Stimulated activated CD8-positive, alpha-beta memory T cell treated with anti-CD3 and anti-CD28 coated beads, Interleukin-7, amount 100 ng/mL, for 4 hours (primary cell): ENCODE results near the gene SH3BP4.
"Not testable (repeated sequence)": the region's sequence is repeated elsewhere in the genome, so short reads cannot be mapped to it uniquely, and the experiment has no call there.

Experiments
- DNase-seq, 2 donors: peaks; one replicate each; pipeline ENCODE4 v3.0.0-alpha.2; 2020; ENCODE audit warnings: low read depth in 2 of 2

SH3BP4 gene

GRCh38 chr2:235010117-235010714 lies 58.4 kb downstream of the SH3BP4 start:
- DNase-seq = no peak

DNA sequence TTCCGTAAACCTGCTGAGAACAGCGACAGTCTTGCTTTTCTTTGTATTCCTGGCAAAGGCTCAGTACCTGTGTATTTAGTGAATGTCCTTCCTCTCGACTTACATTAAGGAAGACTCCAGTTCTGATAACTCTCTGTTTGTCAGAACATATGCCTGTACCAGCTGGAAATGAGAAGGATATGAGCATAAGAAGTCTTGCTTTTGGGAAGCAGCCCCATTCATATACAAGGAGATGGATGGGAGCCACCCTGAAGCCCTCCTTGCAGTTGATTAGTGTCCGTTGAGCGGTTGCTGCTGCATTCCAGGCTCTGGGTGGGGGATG lies 59.8 kb downstream of the SH3BP4 start:
- no peak for DNase-seq

- DNase-seq = no peak
Observed at GRCh38 chr2:235011929-235012631, 60.3 kb downstream of the SH3BP4 start.

- DNase-seq = no peak
Observed at GRCh38 chr2:235017441-235017840, 65.6 kb downstream of the SH3BP4 start.

DNA sequence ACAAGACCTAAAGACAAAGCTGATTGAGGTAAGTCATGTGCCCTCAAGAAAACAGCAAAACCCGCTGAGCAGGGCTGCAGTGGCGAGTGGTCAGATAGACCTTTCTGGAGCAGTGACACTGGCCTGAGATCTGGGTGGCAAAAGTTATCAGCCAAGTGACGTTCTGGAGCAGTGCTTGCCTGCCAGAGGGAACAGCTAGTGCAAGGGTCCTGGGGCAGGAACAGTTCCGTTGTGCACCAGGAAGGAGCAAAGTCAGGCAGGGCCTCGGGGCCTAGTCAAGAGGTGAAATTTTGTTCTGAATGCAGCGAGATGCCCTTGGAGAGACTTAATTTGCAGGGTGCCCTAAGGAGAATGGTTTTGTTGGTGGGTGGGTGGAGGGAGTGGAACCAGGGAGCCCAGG lies 67.0 kb downstream of the SH3BP4 start:
- no peak for DNase-seq

- DNase-seq = not testable (repeated sequence)
Observed at GRCh38 chr2:235020141-235020540, 68.3 kb downstream of the SH3BP4 start.

DNA sequence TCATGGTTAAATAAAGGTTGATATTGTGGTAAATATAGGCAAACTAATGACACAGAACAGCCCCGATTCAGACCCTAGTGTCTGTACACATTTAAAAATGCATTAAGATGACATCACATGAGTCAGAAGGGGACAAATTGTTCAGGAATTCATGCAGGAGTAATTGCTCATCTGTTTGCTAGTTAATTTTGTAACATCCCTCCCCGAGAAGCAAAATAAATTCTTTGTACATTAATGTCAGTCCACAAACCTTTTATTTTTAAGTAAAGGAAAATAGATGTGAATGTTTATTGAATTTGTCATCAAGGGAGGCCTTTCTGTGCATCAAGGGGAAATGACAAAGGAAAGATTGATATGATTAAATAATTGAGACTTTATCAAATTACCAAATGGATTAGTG lies 69.9 kb downstream of the SH3BP4 start:
- no peak for DNase-seq

DNA sequence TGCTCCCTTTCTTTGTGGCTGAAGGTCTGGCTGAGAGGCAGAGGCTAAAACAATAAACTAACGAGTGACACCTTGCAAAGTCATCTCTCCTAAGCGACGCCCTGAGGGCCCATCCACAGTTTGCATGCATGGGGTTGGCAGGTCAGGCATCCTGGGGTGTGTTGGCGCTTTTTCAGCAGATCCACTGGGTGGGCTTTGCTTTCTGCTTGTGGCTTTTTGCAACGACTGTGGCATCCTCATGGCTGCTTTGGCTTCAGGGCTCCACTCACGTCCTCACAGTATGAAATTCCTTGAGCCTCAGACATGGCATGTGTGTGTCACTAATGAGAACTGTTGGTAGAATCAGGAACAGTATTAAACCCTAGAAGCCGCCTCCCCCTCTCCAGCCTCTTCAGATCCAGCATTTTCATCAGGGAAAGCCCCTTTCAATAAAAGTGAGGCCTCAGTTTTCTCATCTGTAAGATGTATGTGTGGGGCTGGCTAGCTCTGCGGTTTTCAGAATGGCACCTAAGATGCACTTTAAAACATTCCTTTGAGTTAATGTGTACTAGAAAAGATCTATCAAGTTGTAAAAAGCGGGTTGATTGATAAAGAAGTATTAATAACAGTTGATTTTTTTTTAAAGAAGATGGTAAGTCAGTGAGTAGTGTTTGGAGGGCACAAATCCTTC lies 72.5 kb downstream of the SH3BP4 start:
- DNase-seq = no peak

DNA sequence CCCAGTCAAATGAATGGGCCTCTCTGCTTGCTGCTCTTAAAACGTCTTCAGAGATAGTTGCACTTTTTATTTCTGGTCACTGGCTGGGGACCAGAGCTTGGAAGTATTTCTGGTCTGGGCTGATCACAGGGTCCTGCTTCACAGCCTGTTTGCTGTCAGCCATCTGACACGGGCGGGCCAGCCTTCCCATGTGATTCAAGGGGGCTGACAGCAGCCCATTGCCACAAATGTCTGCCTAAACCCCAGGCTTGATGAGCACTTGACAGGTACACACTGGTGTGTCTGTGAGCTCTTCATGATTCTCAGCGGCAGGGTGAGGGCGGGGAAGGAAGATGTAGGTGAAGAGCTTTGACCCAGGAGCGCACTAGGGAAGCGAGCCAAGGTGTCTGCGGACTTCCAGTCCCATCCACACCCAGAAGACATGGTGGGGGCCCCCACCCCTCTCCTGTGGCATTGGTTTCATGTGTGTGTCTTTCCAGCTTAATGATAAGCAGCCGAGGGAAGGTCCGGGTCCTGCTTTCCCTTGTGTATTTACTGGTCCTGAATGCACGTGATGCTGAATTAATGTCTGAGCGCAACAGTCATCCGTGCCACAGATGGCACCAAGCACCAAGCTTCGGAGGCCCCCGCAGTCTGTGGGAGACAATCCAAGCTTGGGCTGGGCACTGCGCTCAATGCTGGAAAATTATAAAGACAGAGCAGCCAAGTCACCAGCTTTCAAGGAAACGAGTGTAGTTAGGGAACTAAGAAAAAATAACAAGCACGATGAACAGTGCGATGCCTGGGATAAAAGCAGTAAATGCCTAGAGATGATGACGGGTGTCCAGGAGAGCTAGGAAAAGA lies 73.3 kb downstream of the SH3BP4 start:
- no peak for DNase-seq

- DNase-seq = no peak
Observed at GRCh38 chr2:235025800-235026536, 74.2 kb downstream of the SH3BP4 start.

DNA sequence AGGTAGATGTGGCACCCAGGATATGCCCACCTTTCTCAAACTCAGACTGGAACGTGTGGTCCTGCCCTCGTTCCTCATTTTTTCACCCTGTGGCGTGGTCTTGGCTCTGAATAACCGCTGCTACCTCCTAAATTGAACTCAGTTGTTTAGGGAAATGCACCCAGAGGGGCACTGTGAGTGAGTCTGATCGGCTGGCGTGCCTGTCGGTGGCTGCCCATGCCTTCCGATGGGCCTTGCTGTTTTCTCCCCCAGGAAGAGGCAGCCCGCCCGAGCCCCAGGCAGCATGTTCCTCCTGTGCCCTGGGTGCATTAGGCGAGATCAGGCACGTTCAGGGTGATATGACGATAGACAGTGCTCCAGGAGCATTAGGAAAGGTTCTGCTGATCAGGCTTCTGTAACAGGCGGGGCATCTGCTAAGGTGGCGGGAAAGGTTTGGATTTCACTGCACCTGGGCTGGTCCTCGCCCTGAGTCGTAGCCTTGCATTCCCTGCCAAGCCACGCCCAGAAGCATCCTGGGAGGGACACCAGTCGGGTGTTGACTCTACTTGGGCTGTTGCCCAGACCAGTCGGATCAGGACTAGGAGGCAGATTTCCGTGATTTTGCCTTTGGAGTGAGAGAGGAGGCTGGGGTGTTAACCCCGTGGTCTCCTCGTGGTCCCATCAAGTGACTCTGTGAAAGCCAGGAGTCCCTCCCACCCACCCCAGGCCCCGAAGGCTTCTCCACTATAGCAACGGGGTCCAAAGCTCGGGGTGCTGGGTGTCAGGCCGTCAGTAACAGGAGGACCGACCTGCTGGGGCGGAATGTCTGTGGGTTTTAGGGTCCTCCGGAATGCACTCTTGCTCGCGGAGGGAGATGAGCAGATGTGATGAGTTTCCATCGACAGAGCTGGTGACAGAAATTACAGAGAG lies 75.1 kb downstream of the SH3BP4 start:
- DNase-seq = no peak

DNA sequence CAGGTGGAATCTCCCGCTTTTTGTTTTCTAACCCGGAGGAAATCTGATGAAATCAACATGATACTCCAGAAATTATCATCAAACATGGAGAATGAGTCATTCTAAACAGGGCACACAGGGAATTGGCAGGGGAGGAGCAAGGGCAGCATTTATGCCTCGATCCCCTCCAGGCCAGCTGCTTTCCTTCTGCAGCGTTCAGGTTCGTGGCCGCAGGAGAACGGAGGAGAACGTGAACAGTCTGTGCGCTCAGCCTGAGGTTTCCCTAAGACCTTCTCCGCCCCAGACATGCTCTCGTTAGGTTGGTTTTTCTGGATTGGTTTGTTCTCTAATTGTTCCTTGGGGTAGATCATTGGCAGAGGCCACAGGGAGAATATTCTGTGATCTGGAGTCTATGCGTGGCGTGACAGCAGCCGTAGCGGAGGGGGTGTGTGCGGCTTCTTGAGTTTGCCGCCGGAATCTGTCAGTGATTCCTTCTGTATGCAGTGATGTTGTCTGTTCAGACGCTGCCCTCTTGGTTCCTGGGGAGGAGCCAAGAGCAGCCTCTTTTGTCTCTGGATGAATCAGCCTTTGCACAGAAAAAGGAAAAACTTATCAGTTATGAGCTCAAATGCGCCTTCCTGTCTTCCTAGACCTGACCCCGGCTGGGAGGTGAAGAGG lies 75.9 kb downstream of the SH3BP4 start:
- DNase-seq = no peak

DNA sequence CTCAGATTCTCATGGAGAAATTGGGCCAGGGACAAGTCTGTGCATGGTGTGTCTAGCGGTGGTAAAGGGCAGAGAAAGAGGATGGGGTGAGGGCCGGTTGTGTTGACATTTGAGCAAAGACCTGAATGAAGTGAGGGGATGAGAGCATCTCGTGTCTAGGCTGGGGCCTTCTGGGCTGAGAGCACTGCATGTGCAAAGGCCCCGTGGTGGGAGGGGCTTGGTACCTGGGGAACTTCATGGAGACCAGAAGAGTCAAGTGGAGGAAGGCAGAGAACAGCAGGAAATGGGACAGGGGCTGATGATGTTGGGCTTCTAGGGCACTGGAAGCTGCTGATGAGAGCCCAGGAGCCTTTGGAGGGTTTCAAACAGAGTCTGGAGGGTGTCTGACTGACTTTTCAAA lies 76.8 kb downstream of the SH3BP4 start:
- no peak for DNase-seq

GRCh38 chr2:235029054-235029453 lies 77.2 kb downstream of the SH3BP4 start:
- DNase-seq = no peak

- DNase-seq = no peak
Observed at GRCh38 chr2:235030126-235030525, 78.3 kb downstream of the SH3BP4 start.

DNA sequence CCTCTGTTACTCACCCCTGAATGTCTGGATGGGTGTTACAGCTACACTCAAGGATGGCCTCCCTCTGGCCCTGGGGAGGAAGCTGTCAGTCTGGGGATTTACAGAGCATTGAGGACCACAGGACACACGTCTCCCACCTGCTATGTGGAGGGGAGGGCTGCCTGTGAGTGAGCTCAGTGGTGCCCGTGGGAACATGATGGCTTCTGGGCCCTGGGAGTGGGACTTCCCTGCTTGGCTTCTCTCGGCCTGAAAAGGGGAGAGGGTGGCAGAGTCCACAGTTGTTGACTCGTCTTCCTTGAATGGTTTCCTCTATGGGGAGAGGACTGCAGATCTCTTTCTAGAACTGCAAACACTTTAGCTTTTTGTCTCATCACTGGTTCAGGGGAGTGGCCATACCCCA lies 79.1 kb downstream of the SH3BP4 start:
- DNase-seq = no peak

GRCh38 chr2:235031686-235032373 lies 80.0 kb downstream of the SH3BP4 start:
- no peak for DNase-seq

DNA sequence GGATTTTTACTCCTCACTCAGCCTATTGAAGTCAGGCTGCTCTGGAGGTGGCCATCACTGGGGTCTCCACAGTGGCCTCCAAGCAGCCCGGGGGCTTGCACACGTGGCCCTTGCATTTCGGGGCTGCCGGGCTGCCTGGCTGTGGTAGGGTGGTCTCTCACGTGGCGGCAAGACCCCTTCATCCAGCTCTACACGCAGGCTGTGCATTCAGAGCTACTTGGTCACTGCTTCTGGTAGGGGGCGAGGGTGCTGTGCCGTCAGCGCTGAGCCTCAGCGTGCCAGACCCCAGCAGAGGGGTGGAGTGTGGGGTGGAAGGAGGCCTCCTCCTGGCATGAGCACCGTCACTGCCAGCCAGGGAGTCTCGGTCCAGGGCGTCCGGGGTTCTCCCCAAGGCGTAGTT lies 80.6 kb downstream of the SH3BP4 start:
- no peak for DNase-seq

GRCh38 chr2:235032949-235033348 lies 81.1 kb downstream of the SH3BP4 start:
- DNase-seq = no peak
